Anterior cingulate cortex (tissue), 58 donors: Measurements from ENCODE around the gene IL9R.
"Not testable (repeated sequence)": the region's sequence is repeated elsewhere in the genome, so short reads cannot be mapped to it uniquely, and the experiment has no call there.

Experiments
- DNase-seq, 58 donors: peaks; one replicate each; lab custom pipeline; 2025; lab: John Stamatoyannopoulos, UW

Gene IL9R

GRCh38 chrX:155997436-155997835, at the start of gene IL9R:
TSS of gene IL9R (plus strand) at chrX:155997696. CDS start at chrX:155997760, 64 bp downstream.
- no peak for DNase-seq

GRCh38 chrX:155949098-155949497, 48.4 kb upstream of the IL9R start:
- no peak for DNase-seq

DNA sequence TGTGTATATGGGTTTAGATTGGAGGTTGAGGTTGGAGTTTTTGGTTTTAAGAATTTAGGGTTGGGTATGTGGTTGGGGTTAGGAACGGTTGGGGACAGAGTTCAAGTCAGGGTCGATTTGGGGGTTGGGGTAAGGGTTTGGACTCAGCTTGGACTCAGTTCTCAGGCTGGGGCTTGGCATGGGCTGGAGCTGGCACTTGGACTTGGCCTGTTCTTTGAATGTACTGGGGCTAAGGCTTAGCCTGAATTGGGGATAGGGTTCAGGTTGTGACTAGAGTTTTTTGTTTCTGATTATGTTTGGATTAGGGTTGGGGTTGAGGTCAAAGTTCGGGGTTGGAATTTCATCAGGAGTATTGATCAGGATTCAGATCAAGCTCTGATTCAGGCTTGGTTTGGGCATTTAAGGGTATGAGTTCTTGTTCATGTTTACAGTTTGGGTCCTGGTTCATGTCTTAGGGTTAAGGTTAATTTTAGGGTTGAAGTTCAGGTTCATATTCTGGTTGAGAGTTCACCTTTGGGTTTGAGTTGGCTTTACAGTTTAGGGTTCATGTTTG, 46.2 kb upstream of the IL9R start:
- no peak for DNase-seq

DNA sequence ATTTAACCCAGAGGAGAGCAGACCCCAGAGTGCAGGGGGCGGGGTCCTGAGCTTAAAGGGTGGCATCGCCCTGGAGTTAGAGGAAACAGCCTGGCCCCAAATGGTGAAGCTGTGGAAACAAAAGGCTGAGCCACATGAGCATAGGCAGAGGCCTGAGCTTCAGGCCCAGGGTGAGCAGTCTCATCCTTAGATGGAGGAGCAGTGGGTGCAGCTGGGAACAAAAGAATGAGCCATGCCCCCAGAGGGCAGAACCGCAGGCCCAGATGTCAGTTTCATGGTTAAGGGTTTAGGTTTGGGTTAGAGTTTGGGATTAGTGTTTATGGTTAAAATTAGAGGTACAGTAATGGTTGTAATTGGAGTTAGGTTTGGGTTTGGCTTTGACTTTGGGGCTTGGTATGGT, 44.4 kb upstream of the IL9R start:
- no peak for DNase-seq

DNA sequence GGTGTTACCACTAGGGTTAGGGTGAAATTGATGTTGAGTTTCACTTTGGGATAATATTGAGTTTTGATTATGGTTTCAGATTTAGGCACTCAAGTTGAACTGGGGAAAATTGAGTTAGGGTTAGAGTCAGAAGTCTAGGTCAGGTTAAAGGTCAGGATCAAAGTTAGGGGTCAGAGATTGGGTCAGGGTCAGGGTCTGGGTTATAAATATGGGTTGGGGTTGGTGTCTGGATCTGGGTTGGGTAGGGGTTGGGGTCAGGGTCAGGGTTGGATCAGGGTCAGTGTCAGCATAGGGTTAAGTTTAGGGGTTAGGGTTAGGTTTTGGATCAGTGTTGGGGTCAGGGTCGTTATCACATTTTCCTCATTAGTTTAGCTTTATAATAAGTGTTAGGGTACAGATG, 42.7 kb upstream of the IL9R start:
- DNase-seq, result no peak

DNA sequence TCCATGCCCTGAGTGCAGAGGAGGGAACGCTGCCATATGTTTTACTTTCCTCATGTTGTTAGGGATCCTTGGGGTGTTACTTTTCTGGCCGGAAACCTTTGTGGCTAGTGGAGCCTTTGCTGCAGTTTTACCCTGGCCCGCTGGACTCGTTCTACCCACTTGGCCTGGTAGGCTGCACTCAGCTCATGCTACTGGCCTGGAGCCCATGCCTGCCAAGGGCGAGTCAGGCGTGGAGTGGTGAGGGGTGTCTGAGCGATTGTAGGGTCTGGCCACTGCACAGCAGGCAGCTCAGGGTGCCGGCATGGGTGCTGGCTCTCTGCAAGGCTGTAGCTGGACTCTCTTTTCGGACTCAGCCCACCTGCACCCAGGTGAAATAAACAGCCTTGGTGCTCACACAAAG, 41.4 kb upstream of the IL9R start:
- no peak for DNase-seq

GRCh38 chrX:155956649-155957048, 40.8 kb upstream of the IL9R start:
- peak in 1 of 58 donors; percentile 0 for DNase-seq

DNA sequence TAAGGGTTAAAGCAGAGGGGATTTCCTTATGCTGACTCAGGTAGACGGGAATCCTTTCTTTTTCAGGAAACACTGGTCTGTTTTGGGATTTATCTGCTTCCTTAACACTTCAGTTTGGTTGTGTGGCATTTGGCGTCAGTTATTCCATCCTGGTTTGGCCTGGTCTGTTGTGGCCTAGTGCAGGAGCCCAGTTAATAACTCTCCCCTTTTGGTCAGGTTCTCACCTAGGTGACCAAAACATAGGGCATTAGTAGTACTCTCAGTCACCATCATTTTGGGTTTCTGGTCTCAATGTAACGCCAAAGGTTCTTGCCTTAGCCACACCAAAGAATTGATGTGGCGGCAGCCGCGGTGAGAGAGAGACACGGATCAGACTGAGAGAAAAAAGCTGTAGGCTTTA, 39.7 kb upstream of the IL9R start:
- DNase-seq, result no peak

DNA sequence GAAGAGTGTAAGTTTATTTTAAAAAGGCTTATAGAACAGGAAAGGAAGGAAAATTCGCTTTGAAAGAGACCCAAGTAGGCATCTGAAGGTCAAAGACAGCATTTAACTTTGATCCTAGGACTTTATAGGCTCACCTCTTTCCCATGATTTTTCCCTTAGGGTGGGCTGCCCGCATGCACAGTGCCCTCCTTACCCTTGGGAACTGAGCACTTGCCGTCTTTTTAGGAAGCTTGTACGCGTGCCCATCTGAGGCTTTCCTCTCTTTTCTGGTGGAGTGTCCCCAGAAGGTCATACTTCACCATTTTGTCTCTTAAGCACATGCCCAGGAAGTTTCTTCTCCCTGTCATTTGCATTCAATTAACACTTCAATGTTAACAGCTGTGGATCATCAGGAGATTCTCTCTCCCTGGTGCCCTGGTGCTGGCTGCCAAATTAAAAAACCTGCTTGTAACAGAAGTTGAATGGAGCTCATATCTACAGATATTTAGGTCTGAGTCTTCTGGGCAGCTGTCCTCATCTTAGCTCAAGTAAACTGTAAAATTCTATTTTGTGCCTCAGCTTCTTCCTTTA, 38.4 kb upstream of the IL9R start:
- no peak for DNase-seq

DNA sequence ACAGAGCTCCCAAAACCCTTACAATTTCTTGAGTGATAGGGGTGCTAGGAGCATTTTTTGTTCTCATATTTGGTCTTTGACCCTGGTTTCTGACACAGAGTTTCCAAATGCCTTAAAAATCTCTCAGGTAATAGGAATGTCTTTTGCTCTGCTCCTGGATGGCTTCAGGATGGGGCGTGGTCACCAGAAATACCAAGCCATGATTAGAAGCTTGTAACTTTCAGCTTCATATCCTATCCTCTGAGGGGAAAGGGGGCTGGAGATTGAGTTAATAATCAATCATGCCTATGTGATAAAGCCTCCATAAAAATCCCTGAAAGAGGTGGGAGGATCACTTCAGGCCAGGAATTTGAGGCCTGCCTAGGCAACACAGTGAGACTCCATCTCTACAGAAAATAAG, 34.6 kb upstream of the IL9R start:
- DNase-seq, result no peak

- peak in 2 of 58 donors; percentile 1 to 6 for DNase-seq
Observed at GRCh38 chrX:155966876-155967275, 30.6 kb upstream of the IL9R start.

DNA sequence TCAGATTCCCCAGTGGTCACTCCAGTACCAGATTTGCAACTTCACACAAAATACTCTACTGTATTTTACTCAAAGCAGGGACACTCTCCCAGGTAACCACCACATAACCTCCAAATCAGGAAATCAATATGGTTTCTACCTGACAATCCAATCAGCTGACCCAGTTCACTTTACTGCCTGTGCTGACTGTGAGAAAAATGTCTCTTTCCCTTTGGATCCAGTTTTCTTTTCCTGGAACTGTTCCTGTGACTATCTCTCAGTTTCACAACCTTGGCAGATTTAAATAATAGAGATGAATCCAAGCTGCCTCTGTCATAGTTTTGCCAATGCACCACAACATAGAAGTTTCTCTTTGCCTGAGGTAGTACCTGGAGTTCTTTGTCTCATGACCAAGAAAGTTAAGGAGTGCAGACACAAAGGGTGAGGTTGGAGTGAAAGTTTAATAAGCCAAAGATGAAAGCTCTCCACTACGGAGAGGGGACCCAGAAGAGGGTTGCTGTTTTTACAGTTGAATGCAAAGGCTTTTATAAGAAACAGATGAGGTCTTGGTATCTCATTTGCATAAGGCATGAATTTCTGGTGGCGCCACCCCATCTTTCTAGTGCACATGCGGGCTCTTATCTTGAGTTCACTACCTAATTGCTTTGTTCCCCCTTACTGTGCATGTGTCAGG, 29.7 kb upstream of the IL9R start:
- no peak for DNase-seq

GRCh38 chrX:155968326-155968661, 29.2 kb upstream of the IL9R start:
- no peak for DNase-seq

DNA sequence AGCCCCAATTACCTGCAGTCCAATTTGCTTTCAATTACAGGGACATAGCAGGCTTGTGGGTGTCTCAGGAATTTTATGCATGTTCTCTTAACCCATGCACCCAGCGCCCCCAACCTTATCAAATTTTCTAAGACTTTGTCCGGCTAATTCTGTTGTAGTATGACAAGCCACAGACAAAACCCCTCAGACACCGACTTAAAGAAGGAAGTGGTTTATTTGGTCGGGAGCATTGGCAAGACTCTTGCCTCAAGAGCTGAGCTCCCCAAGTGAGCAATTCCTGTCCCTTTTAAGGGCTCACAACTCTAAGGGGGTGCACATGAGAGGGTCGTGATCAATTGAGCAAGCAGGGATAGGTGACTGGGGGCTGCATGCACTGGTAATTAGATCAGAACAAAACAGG, 28.7 kb upstream of the IL9R start:
- DNase-seq, result no peak

- not testable (repeated sequence) for DNase-seq
Observed at GRCh38 chrX:155971658-155972057, 25.8 kb upstream of the IL9R start.

- DNase-seq, result not testable (repeated sequence)
Observed at GRCh38 chrX:155972241-155972640, 25.3 kb upstream of the IL9R start.

DNA sequence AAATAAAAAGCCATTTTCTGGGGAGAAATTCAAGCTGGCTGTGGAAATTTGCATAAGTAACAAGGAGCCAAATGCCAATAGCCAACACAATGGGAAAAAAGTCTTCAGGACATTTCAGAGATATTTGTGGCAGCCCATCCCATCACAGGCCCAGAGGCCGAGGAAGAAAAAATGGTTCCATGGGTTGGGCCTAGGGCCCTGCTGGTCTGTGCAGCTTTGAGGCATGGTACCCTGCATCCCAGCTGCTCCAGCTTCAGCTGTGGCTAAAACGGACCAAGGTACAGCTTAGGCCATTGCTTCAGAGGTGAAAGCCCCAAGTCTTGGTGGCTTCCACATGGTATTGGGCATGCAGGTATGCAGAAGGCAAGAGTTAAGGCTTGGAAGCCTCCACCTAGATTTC, 14.2 kb upstream of the IL9R start:
- DNase-seq, result no peak

GRCh38 chrX:155985208-155985607, 12.3 kb upstream of the IL9R start:
- no peak for DNase-seq

DNA sequence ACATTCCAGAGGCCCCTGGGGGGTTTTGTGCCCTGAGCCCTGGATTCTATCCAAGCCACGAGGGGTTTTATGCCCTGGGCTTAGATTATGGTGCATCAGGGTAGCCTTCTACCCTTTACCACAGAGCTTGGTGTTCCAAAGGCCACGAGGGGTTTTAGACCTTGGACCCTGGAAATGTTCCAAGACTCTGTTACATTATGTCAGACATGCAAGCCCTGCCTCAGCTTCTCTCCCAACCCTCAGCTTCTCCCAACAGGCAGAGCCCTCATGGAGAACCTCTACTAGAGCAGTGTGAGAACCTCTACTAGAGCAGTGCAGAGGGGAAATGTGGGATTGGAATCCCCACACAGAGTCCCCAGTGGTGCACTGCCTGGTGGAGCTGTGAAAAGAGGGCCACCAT, 10.5 kb upstream of the IL9R start:
- not testable (repeated sequence) for DNase-seq

- no peak for DNase-seq
Observed at GRCh38 chrX:155988859-155989258, 8.6 kb upstream of the IL9R start.

DNA sequence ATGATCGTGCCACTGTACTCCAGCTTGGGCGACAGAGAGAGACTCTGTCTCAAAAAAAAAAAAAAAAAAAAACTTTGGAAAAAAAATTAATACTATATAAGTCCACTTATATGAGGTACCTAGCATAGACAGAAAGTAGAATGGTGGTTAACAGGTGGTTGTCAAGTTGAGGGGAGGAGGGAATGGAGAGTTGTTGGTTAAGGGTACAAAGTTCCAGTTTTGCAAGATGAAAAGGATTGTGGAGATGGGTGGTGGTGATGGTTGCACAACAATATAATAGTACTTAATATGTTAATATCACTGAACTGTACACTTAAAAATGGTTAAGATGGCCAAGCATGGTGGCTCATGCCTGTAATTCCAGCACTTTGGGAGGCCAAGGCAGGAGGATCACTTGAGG, 4.1 kb upstream of the IL9R start:
- DNase-seq, result no peak

DNA sequence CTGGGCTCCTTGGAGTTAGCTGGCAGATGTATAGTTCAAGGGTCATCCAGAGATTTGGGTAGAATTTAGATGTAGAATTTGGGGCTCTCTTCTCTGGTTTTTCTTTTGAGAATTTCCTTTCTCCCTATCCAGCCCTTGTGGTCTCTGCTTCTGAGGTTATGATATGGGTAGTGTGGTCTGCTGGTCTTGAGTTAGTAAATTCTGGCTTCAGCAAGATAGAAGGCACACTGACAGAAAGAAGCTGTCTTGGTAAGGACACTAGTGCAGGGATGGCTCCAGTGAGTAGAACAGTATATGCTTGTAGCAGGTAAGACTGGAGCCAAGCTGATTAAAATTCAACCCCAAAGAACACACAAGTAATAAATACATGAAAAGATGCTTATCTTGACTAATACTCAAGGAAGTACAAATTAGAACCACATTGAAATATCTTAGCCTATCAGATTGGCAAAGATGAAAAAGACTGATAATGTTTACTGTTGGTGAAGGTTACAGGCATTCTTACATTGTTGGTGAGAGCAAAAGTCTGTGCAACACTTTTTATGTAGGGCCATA, 2.1 kb upstream of the IL9R start:
- DNase-seq, result no peak
